ENCODE results near the gene ZBTB3.
"Not testable (repeated sequence)": the region's sequence is repeated elsewhere in the genome, so short reads cannot be mapped to it uniquely, and the experiment has no call there.

- not testable (repeated sequence) for TF ChIP-seq ZFX (IDR thresholded peaks at IDR 0.05); CTCF (conservative IDR thresholded peaks at IDR 0.05)
These were observed 50.0 kb downstream of the ZBTB3 start for GRCh38 chr11:62703921-62704320.
